ENCODE measurements around the gene IMMP1L.
A peak's percentile ranks its signal among the peaks of the same experiment; 100 is the strongest.
"Not testable (repeated sequence)": the region's sequence is repeated elsewhere in the genome, so short reads cannot be mapped to it uniquely, and the experiment has no call there.

The IMMP1L gene, protein sequence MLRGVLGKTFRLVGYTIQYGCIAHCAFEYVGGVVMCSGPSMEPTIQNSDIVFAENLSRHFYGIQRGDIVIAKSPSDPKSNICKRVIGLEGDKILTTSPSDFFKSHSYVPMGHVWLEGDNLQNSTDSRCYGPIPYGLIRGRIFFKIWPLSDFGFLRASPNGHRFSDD

DNA sequence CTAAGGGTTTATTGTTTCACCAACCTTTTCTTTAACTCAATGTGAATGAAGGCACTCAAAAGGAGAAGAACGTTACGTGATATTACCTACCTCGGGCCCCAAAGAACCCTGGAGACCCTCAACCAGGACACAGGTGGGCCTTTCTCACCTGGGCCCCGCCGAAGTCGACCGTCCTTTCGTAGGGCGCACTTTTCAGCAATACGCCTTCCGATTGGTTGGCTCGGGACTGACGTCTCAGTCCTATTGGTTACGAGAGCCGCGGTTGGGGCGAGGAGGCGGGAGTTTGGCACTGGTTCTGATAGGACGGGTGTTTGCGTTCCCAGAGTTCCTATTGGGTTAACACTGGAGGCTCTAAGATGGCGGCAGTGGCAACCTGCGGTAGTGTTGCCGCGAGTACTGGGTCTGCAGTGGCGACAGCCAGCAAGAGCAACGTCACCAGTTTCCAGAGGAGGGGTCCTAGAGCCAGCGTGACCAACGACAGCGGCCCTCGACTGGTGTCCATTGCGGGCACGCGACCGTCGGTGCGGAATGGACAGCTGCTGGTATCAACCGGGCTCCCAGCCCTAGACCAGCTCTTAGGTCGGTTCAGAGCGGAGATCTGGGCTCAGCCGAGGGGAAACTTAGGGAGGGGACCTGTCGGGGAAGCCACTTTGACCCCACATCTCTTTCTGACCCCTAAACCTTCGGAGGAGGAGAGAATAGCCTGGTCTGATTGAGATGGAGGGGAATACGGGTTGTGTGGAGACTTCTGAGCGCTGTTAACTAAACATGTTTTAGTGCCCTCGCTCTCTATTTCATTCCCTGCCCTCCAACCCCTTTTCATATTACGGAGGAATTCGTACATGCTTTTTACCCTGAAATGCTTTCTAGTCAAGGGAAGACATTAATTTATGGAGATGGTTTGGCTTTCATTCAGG, at the start of gene IMMP1L, which contains the start of gene ELP4:
Gene IMMP1L, minus strand, starts transcription at position 194 of the 917 bp plus-strand sequence. CDS start 46,346 bp downstream, outside the sequence.
Gene ELP4, plus strand, starts transcription at position 339 of the 917 bp plus-strand sequence. Its CDS starts 18 bp downstream, at position 357.
- DNase-seq: peak; percentile 99

DNA sequence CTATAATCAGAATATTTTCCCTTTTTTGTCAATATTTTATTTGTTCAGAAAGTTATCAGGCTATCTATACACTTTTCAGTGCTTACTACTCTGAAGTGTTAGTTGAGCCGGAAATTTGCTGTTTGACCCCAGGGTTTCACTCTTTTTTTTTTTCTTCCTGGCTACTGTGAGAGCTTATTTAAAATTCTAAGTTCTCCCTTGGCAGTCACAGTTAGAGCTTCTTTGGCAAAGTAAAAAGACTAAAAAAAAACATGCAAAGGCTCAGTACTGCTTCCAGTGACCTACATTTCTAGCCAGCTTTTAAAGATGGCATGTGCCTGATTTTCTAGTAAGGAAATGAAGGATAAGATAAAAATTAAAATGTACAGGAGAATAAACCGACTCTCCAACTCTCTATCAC, 48.6 kb upstream of the IMMP1L start:
- DNase-seq: no peak

DNA sequence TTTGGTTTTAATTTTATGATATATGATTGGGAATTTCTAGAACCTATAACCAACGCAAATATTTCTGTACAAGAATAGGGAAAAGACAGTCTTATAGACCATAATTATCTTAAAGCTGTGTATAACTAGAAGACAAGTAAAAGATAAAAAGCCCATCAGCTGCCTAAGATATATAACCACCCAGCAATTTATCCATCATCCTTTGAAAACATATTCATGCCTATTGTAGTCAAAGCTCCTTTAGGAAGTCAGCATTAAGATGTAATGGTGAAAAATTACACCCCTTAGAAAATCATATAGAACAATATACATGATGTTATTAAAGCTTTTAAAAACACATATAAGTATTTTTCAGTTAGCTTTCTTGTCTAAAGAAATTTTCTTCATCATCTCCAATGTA, 46.5 kb upstream of the IMMP1L start:
- no peak for DNase-seq

DNA sequence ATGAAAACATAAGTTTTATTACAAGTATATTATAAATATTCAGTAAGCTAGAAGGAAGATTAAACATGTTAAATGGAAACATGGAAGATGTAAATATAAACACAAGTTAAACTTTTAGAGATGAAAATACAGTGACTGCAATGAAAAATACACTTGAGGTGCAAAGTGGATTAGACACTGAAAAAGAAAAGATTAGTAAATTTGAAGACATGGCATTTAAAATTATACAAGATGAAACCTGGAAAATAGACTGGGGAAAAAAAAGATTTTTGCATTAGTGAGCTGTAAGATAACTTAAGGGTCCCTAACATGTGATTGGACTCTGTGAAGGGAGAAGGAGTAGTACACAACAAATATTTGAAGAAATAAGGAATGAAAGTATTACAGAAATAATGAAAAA, 33.4 kb upstream of the IMMP1L start:
- DNase-seq: no peak

DNA sequence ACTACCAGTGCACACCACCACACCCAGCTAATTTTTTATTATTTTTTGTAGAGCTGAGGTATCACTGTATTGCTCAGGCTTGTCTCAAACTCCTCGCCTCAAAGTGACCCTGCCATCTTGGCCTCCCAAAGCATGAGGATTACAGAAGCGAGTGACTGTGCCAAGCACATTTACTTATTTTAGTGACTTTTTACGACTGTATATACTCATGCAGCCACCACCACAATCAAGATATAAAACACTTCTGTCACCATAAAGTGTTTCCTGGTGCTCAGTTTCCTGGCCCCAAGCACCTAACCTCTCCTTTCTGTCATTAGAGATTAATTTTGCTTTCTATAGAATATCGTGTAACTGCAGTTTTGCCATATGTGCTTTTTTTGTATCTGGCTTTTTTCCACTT, 26.1 kb upstream of the IMMP1L start:
- DNase-seq: no peak

DNA sequence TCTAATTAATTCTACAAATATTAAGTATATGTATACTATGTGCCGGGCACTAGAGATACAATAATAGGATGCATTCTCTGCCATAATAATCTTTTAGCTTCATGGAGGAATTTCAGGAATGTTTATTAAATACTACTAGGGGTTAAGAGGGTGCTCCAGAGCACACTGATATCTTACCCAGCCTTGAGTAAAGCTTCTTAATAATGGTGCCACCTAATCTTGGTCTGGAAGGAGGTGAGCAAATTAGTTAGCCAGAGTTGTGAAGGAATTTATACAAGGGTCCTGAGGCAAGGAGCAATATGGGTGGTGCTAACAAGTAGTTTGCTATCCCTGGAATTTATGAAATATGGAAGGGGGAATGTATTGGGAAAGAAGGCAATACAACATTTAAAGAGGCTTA, 21.9 kb upstream of the IMMP1L start:
- no peak for DNase-seq

DNA sequence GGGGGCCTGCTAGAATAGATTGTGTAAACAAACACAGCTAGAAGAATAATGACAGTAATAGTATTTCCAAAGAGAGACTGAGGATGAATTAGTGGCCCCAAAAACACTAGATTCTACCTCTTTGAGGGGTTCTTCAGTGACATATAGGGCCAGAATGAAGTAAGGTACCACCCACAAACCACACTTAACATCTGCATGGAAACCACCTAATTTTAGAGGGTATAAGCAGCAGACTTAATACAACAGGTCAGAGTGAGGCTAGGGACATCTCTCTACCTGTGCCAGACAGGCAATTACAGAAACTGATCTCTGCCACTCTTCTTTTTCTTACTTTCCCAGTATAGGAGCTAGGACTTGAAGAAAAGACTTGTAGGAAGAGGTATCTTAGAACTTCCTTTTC, 20.3 kb upstream of the IMMP1L start:
- no peak for DNase-seq

DNA sequence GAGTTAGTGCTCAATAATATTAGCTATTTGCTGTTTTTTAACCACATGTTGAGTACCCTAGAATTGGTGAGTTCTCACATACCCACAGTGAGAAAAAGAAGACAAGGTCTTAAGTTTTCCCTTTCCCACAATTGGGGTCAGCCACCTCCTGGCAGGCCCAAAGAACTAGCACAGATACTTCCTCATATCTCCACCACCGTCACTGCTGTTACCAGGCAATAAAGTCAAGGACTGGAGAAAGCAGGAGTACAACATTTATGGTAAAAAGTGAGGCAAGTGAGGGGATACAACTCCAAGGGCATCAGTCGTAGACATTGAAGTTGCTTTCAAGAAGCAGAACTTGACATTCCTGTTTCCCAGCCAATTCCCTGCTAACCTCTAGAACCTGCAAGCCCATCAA, 19.8 kb upstream of the IMMP1L start:
- no peak for DNase-seq

DNA sequence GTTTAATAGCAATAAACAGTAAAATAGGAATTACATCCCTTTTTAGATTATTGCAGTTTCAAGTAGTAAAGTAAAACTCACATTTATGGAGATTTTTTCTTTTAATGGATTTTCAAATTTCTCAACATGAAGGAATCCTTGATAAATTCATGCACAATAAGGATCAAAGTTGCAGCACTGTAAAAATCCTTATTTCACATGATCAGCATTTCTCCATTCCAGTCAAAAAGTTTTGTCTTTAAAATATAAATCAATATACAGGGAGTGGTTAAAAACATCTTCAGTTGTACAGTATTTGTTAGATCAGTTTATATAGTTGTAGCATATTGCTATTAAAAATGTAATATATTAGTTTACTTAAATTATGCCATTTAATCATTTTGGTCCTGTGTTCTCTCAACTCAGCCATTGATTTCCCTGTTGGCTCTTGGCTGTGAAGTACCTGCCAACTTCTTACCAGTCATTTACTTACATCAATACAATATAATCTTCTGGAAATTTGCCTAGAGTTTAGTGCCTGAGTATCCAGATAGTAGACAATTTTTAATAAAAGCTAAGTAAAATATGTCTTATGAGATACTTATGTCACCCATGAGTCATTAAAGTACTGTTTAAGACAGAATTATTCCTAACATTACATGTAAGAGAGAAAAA, 12.2 kb upstream of the IMMP1L start:
- no peak for DNase-seq

DNA sequence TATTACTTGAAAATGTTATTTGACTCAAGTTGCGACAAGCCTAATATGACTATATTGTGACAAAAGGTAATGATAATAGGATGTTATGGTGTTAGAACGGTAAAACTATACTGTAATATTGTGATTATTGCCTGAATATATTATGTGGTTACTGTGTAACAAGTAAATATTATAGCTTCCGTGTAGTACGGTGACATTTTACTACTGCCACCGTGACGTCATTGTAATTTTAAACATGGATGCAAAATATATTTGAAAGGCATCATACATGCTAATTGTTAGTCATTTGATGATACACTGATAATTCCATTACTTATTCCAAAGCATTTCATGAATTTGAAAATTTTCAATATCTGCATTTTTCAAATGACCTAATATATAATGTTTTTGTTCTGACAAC, 2.7 kb upstream of the IMMP1L start:
- no peak for DNase-seq

DNA sequence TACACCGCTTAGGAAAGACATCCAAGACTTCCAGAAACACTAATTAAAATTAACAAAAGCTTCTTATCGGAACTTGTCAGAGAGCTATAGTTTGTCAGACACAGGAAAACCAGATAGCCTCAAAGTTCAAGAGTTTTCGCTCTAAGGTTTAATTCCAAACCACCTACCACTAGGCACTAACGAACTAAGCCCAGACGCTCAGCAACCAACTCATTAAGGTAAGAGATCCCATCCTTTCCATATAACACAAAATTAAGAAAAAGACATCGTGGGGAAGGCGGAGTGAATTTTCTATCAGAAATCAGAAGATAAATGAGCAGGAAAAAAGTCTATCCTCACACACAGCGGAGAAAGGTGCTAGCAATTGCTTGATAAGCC, 382 bp downstream of the IMMP1L start:
- DNase-seq: peak; percentile 5

DNA sequence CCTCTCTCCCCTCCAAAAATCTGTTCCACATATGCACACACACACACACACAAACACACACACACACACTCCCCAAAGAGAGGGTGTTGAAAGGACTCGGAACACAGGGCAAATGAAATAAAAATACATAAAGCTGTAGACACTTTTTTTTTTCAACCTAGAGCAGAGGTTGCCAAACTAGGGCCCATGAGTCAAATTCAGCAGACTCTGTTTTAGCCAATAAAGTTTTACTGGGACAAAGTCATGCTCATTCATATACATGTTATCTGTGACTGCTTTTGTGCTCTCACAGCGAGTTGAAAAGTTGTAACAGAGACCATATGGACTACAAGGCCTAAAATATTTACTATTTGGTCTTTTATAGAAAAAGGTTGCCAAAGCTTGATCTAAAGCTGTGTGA, 8.9 kb downstream of the IMMP1L start:
- DNase-seq: no peak

DNA sequence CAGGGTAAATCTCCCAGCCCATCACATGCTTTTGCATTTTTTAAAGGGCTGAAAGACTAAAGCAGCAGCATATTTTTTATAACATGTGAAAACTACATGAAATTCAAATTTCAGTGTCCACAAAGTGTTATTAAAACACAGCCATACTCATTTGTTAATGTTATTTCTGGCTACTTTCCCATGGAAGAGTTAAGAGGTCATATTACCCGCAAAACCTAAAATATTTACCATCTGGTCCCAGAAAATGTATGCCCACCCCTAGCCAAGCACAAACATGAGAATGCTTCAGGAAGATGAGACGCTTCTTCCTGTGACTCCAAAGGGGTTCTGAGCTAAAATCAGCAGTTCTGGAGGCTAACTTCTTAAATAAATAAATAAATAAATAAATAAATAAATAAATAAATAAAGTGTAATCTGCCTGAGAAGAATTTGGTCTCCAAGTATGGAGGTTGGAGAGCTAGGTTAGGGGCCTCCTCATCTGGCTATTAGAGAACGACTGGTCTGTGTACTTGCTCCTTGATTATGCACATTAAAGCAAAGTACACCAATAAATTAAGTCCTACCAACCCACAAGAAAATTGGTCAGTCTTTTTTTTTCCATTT, 9.7 kb downstream of the IMMP1L start:
- no peak for DNase-seq

DNA sequence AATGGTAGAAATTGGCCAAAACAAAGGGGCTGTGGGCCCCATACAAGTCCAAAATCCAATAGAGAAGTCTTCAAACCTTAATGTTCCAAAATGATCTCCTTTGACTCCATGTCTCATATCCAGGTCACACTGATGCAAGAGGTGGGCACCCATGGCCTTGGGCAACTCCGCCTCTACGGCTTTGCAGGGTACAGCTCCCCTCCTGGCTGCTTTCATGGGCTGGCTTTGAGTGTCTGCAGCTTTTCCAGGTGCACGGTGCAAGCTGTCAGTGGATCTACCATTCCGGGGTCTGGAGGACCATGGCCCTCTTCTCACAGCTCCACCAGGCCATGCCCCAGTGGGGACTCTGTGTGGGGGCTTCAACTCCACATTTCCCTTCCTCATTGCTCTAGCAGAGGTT, 15.7 kb downstream of the IMMP1L start:
- DNase-seq: not testable (repeated sequence)

DNA sequence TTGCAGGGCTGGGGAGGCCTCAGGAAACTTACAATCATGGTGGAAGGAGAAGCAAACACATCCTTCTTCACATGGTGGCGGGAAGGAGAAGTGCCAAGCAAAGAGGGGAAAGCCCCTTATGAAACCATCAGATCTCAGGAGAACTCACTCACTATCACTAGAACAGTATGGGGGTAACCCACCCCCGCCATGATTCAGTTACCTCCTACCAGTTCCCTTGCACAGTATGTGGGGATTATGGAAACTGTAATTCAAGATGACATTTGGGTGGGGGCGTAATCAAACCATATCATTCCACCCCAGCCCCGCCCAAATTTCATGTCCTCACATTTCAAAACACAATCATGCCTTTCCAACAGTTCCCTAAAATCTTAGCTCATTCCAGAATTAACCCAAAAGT, 16.2 kb downstream of the IMMP1L start:
- DNase-seq: no peak

DNA sequence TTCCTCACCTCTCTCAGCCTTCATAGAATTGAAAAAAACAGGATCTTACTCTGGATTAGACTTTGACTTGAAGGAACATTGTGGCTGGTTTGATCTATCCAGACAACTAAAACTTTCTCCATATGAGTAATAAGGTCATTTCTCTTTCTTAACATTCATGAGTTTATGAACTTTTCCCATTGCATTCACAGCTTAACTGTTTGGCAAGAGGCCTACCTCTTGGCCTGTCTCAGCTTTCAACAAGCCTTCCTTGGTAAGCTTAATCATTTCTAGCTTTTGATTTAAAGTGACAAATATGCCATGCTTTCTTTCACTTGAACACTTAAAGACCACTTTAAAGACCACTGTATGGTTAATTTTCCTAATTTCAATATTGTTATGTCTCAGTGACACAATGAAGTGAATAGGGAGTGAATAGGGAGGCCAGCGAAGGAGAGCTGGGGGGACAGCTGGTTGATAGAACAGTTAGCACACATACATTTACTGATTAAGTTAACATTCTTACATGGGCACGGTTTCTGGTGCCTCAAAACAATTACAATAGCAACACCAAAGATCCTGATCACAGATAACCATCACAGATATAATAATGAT, 17.0 kb downstream of the IMMP1L start:
- no peak for DNase-seq

DNA sequence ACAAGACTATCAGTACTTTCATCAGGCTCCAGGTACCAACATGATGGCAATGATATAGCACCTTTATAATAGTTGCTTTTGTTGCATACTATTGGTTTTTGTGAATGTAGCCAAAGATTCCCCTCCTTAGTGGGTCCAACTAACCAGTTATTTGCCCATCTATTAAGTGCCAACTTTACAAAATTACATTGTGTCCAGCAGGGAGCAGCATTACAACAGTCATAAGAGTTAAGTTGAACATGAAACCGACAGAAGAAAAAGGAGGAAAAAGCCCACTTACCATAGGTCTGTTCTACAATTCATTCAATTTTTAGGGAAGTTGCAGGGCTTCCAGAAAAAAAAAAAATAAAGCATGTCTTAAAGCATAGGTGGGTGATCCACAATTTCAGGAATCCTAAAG, 21.6 kb downstream of the IMMP1L start:
- DNase-seq: peak; percentile 23

DNA sequence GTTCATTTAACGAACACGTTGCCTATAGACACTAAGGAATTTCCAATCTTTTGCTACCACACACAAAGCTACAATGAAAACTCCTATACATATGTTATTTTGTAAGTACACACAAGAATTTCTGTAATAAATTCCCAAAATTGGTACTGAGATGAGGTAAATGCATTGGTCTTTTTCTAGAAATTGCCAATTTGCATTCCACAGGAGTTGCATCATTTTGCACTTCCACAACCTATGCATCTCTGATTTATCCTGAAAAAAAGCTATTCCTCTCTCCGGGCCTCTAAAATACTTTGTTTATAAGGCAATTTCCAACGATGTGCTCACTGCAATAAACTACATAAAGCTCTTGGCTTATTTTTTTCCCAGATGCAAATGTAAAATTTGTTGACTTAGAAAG, 24.9 kb downstream of the IMMP1L start:
- DNase-seq: no peak

DNA sequence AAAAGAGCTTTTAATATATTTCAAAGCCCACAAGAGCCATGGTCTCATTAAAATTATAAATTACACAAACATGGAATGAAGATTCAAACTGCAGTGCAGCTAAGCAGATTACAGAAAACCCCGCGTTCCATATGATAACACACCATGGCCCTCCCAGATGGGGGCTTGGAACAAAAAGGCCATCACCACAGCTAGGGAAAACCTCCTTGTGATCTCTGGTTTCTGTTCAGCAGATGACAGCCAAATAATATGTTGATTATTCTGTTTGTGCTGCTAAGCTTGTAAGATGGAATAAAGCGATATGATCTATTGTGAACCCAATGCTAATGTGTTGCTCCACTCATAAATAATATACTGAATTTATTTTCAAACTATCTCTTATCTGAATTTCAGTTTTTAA, 28.5 kb downstream of the IMMP1L start:
- DNase-seq: peak; percentile 14

DNA sequence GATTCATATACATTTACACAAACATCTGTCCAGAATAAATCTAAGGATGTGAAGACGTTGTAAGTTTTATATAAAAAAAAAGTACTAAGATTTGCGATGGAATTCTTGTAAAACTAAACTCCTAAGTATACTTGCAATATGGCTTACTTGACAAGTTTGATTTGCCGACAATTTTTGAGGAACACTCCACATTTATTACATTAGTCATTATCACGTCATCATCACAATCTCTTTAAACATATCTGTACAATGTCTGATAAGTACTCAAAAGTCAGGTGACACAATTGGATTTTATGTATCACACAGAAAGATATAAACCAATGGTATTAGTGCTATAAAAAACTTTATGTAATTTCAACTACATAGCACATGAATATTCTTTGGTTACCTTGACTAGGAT, 30.4 kb downstream of the IMMP1L start:
- DNase-seq: no peak

DNA sequence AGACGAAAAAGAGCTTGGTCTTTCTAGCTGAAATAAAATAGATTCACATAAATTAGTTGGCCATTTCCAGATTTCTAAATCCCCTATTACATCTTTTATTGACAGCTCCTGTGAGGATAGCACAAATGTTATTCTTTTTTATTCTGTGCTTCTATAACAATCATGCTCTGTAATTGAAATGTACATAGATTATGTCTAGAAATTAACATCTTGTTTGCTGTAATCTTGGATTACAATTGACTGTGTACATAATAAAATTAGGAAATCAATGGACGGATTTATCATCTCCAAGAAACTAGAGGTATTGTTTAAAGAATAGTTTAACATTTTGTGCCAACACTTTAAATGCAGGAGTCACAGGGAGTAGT, 31.2 kb downstream of the IMMP1L start:
- peak; percentile 44 for DNase-seq

DNA sequence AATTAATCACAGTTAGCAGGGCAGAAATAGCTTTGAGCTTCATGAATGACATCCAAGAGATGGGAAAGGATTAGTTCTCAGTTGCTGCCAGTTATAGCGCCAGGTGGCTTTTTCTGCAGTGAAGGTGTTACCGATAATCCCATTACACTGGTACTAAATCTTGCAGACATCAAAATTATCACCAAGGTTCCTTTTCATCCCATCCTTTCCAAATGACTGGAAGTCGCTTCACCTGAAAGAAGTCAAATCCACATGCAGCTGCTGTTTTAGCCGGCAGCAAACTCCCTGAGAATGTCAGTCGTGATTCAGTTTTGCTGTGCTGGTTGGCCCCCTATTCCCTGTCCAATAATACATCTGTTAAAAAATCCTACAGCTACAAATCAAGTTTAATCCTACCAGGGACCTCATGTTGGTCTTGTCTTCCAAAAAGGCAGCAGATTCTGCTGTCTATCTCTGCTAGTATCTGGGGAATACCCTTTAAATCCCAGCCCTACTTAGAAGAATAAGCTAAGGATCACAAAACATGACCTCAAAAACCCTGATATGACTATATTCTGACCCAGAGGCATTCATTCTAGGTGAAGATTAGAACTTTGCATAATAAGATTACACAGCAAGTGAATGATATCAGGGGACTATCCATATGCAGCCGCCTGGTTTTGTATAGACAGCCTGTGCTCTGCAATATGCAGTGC, 31.7 kb downstream of the IMMP1L start:
- no peak for DNase-seq

DNA sequence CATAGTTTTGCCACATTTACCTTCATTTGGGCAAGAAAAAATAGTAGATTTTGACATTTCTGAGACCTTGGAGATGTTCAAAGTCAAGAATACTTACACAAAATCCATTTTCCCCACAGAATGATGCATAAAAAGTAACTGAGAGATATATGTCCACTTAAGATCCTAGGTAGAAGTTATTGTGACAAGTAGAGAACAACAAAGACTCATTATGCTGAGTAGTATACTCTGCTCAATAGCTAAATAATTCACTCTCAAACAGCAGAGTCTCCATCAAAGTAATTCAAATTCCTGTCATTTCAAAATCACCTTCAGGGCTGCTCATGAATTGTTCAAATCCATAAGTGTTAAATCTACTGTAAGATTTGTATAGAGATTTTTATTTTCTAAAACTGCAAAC, 35.3 kb downstream of the IMMP1L start:
- no peak for DNase-seq

Measured in NCI-H146 (cell line).